ENCODE results near the gene GATA6. TPM values are rescaled to one million over a fixed set of nuclear protein-coding genes. Genes with fewer than 3 reads are reported as not detected.

The GATA6 gene
- total and polyA plus RNA-seq, 2 donors (not counting 1 experiment from before 2014, with no cell fraction given): 1.4 to 6.3 TPM

DNA sequence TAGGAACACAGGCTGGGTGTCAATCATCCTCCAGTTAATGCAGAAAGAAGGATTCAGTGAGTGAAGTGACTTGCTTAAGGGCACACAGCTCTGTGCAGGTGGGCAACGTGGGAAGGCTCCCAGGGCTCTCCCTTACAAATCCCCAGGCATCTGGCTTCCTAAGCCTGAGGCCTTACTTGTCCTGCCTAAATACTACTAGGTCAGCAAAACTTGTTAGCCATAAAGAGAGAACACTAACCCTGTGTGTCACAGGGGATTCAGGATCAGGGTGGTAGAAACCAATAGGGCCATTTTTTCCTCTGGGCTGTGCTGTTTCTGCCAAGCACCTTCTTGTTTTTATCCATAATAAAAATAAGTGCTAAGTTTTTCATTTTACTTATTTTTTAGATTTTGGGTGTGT lies 55.0 kb downstream of the GATA6 start:
- no peak overlapping the region for H3K4me2 ChIP-seq (ENCODE audit: extremely low read depth, insufficient read depth, low read length)
- no peak overlapping the region for H3K27ac ChIP-seq (ENCODE audit: insufficient read depth, low read length)
- no peak overlapping the region for H2AFZ ChIP-seq (ENCODE audit: low read length)
- no peak overlapping the region for H3K9ac ChIP-seq (ENCODE audit: insufficient read depth, low read length)
- H3K4me1 ChIP-seq (ENCODE audit: control insufficient read depth, extremely low read depth, insufficient read depth, low read length): no peaks in the 10 kb centered on the region
- no peaks in the 10 kb centered on the region for H3K36me3 ChIP-seq (ENCODE audit: control insufficient read depth, insufficient read depth, low read length)
- H3K27me3 ChIP-seq (ENCODE audit: control insufficient read depth, insufficient read depth, low read length): no peaks in the 10 kb centered on the region
- DNase-seq (ENCODE audit: low read depth in 2 of 2): no peak
- H3K4me3 ChIP-seq (replicated peaks in 1 of 4; ENCODE audit: control extremely low read depth in 1 of 4, insufficient read depth in 1 of 4, low read depth in 3 of 4, low read length in 4 of 4): no peak overlapping the region
- H3K9me3 ChIP-seq (ENCODE audit: control insufficient read depth, insufficient read depth, low read depth, low read length): no peaks in the 10 kb centered on the region
- TF ChIP-seq CTCF (conservative IDR thresholded peaks at IDR 0.05 in 1 of 2, IDR thresholded peaks at IDR 0.05 in 1 of 2; ENCODE audit: low read depth in 1 of 2, low read length in 2 of 2): no peak
- TF ChIP-seq EZH2 (IDR thresholded peaks at IDR 0.05; ENCODE audit: low read length, missing control alignments): no peak
- H3K79me2 ChIP-seq (ENCODE audit: control insufficient read depth, insufficient read depth, low read length): no peaks in the 10 kb centered on the region
- H4K20me1 ChIP-seq (ENCODE audit: control insufficient read depth, extremely low read depth, insufficient read depth, low read length): no peaks in the 10 kb centered on the region

DNA sequence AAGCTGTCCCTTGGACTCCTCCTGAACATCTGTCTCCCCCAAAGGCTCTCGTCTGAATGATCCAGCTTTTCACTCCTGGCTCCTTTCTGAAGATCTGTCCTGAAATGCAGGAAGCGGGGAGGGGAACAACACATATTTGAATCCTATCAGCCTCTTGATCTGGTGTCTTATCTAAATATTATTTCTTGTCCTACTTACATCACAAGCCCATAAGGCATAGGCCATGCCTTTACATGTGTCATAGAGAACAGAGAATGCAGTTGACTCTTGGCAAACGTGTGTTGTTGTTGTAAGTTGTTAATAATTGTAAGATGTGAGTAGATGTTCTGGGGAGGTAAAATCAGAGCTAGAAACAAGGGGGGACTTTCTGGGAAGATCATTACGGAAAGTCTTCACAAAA lies 57.4 kb downstream of the GATA6 start:
- TF ChIP-seq CTCF (conservative IDR thresholded peaks at IDR 0.05 in 1 of 2, IDR thresholded peaks at IDR 0.05 in 1 of 2; ENCODE audit: low read depth in 1 of 2, low read length in 2 of 2) (no peak), EZH2 (IDR thresholded peaks at IDR 0.05; ENCODE audit: low read length, missing control alignments) (no peak)
- no peaks in the 10 kb centered on the region for H4K20me1 ChIP-seq (ENCODE audit: control insufficient read depth, extremely low read depth, insufficient read depth, low read length)
- DNase-seq (ENCODE audit: low read depth in 2 of 2): peak in 1 of 2 donors; percentile 36
- no peaks in the 10 kb centered on the region for H3K27me3 ChIP-seq (ENCODE audit: control insufficient read depth, insufficient read depth, low read length)
- no peak overlapping the region for H2AFZ ChIP-seq (ENCODE audit: low read length)
- no peaks in the 10 kb centered on the region for H3K9me3 ChIP-seq (ENCODE audit: control insufficient read depth, insufficient read depth, low read depth, low read length)
- H3K4me1 ChIP-seq (ENCODE audit: control insufficient read depth, extremely low read depth, insufficient read depth, low read length): no peaks in the 10 kb centered on the region
- no peaks in the 10 kb centered on the region for H3K36me3 ChIP-seq (ENCODE audit: control insufficient read depth, insufficient read depth, low read length)
- no peaks in the 10 kb centered on the region for H3K79me2 ChIP-seq (ENCODE audit: control insufficient read depth, insufficient read depth, low read length)
- H3K4me3 ChIP-seq (replicated peaks in 1 of 4; ENCODE audit: control extremely low read depth in 1 of 4, insufficient read depth in 1 of 4, low read depth in 3 of 4, low read length in 4 of 4): no peak overlapping the region
- no peak overlapping the region for H3K27ac ChIP-seq (ENCODE audit: insufficient read depth, low read length)
- no peak overlapping the region for H3K9ac ChIP-seq (ENCODE audit: insufficient read depth, low read length)
- H3K4me2 ChIP-seq (ENCODE audit: extremely low read depth, insufficient read depth, low read length): no peak overlapping the region

- DNase-seq (ENCODE audit: low read depth in 2 of 2): peak in 1 of 2 donors; percentile 70
- Histone ChIP-seq H3K9ac (ENCODE audit: insufficient read depth, low read length) (no peak overlapping the region), H3K36me3 (ENCODE audit: control insufficient read depth, insufficient read depth, low read length) (no peaks in the 10 kb centered on the region), H3K4me1 (ENCODE audit: control insufficient read depth, extremely low read depth, insufficient read depth, low read length) (no peaks in the 10 kb centered on the region), H2AFZ (ENCODE audit: low read length) (no peak overlapping the region), H3K27ac (ENCODE audit: insufficient read depth, low read length) (no peak overlapping the region), H3K4me3 (replicated peaks in 1 of 4; ENCODE audit: control extremely low read depth in 1 of 4, insufficient read depth in 1 of 4, low read depth in 3 of 4, low read length in 4 of 4) (no peak overlapping the region), H3K4me2 (ENCODE audit: extremely low read depth, insufficient read depth, low read length) (no peak overlapping the region), H3K79me2 (ENCODE audit: control insufficient read depth, insufficient read depth, low read length) (no peaks in the 10 kb centered on the region), H3K27me3 (ENCODE audit: control insufficient read depth, insufficient read depth, low read length) (no peaks in the 10 kb centered on the region), H3K9me3 (ENCODE audit: control insufficient read depth, insufficient read depth, low read depth, low read length) (no peaks in the 10 kb centered on the region), H4K20me1 (ENCODE audit: control insufficient read depth, extremely low read depth, insufficient read depth, low read length) (no peaks in the 10 kb centered on the region)
- TF ChIP-seq CTCF (conservative IDR thresholded peaks at IDR 0.05 in 1 of 2, IDR thresholded peaks at IDR 0.05 in 1 of 2; ENCODE audit: low read depth in 1 of 2, low read length in 2 of 2): no peak
- no peak for TF ChIP-seq EZH2 (IDR thresholded peaks at IDR 0.05; ENCODE audit: low read length, missing control alignments)
Observed at GRCh38 chr18:22228976-22229375, 59.6 kb downstream of the GATA6 start.
